ENCODE measurements around the gene RBBP8NL. TPM values are rescaled to one million over a fixed set of nuclear protein-coding genes. Genes with fewer than 3 reads are reported as not detected.

RBBP8NL gene
- total and polyA plus RNA-seq, 2 of the 8 experiments (the other 6 are each of a cell fraction or from before 2014, with no cell fraction given) = 0.43 to 0.48 TPM

DNA sequence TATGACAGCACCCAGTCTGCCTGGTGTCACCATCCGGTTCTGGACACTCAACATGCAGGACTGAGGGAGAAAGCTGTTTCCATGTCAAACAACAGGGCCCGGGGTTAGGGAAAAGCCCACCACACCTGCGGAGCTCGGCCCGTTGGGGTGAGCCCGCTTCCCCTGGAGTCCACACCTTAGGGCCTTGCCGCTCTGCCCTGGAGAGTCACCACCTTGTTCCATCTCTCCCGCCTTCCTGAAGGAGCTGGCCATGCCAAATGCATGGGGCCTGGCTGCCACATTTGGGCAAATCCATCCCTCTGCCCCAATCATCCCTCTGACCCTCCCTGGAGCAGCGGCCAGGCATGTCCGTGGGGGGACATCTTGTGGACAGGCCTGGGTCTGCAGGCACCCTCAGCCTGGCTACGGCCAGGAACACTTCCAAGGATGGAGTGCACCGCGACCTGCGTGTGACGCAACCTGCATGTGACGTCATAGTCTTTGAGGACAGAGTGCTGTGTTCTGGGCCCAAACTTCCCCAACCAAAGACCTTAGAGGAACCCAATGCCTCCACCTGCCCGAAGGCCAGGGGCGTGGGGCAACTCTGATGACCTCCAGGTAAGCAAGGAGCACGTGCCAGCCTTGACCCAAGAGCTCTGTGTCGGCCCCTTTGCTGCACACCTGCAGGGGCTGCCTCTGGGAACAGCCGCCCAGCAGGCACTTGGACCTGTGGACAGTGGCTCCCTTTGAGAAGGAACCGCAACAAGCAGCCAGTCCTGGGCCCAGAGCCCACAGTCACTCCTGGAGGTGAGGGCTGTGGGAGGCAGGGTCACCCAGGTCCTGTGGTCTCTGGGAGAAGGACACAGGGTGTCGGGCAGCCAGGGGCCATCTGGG is 22.0 kb downstream of the RBBP8NL start:
- Histone ChIP-seq H2AK5ac (ENCODE audit: low read depth, low read length) (no peak overlapping the region), H3K79me1 (ENCODE audit: low read depth, low read length) (no peaks in the 10 kb centered on the region; the same call in 1 of the 2 replicates), H3K4ac (replicated peaks; ENCODE audit: insufficient read length, low read depth, low read length) (no peak overlapping the region), H3K36me3 (ENCODE audit: control insufficient read depth in 2 of 4, insufficient read depth in 4 of 4, low read length in 3 of 4) (no peaks in the 10 kb centered on the region), H4K20me1 (replicated peaks in 1 of 2; ENCODE audit: control insufficient read depth in 1 of 2, insufficient read depth in 2 of 2, low read length in 2 of 2) (peaks cover 0 to 22% of the 10 kb centered on the region in 2 experiments), H3K9me3 (ENCODE audit: insufficient read depth in 2 of 2, low read depth in 1 of 2, low read length in 1 of 2) (no peaks in the 10 kb centered on the region), H3K27ac (ENCODE audit: low read depth, low read length) (no peak overlapping the region), H4K5ac (ENCODE audit: insufficient read length, low read depth, low read length) (no peak overlapping the region), H3K4me3 (ENCODE audit: extremely low read depth in 1 of 4, insufficient read depth in 2 of 4, low read depth in 3 of 4, low read length in 4 of 4) (no peak overlapping the region), H2BK5ac (ENCODE audit: low read depth, low read length) (0 out of 2 replicates have a peak overlapping the region, but pooled peaks have one; percentile 13), H3K18ac (ENCODE audit: extremely low read depth, low read length) (no peak overlapping the region), H4K8ac (ENCODE audit: extremely low read depth, insufficient read depth, low read length) (no peak overlapping the region), H3K23me2 (ENCODE audit: low read depth, low read length) (no peaks in the 10 kb centered on the region; the same call in 1 of the 2 replicates), H2BK20ac (ENCODE audit: low read length) (no peak overlapping the region), H3K4me1 (replicated peaks in 1 of 4; ENCODE audit: control insufficient read depth in 3 of 4, insufficient read depth in 4 of 4, low read length in 3 of 4) (peaks cover 0 to 28% (median 11%) of the 10 kb centered on the region in 4 experiments; a peak in 6 of 7 replicates), H2BK120ac (replicated peaks; ENCODE audit: low read depth, low read length) (no peak overlapping the region), H3K79me2 (ENCODE audit: control insufficient read depth in 1 of 2, insufficient read depth in 2 of 2, low read length in 2 of 2) (no peaks in the 10 kb centered on the region; a peak in 1 of 4 replicates), H2AFZ (ENCODE audit: low read length) (no peak overlapping the region), H3K27me3 (replicated peaks in 1 of 4; ENCODE audit: control insufficient read depth in 3 of 4, extremely low read depth in 1 of 4, insufficient read depth in 3 of 4, low read length in 3 of 4) (peaks cover 0 to 8% (median 1%) of the 10 kb centered on the region in 4 experiments; a peak in 2 of 7 replicates), H2BK15ac (ENCODE audit: low read length) (0 out of 2 replicates have a peak overlapping the region, but pooled peaks have one; percentile 72), H3K4me2 (ENCODE audit: insufficient read depth in 1 of 2, low read depth in 2 of 2, low read length in 2 of 2) (no peak overlapping the region; a peak in 1 of 4 replicates), H3K23ac (ENCODE audit: insufficient read length) (no peak overlapping the region), H2BK12ac (ENCODE audit: low read depth, low read length) (no peak overlapping the region), H3K14ac (ENCODE audit: insufficient read length) (no peak overlapping the region), H4K91ac (replicated peaks; ENCODE audit: insufficient read length, low read length) (no peak overlapping the region), H3K56ac (replicated peaks; ENCODE audit: insufficient read length, low read depth, low read length) (no peak overlapping the region), H3K9ac (replicated peaks in 1 of 4; ENCODE audit: extremely low read depth in 1 of 4, low read depth in 3 of 4, low read length in 3 of 4) (no peak overlapping the region)
- FAIRE-seq = no peak
- TF ChIP-seq, protein P1, sequence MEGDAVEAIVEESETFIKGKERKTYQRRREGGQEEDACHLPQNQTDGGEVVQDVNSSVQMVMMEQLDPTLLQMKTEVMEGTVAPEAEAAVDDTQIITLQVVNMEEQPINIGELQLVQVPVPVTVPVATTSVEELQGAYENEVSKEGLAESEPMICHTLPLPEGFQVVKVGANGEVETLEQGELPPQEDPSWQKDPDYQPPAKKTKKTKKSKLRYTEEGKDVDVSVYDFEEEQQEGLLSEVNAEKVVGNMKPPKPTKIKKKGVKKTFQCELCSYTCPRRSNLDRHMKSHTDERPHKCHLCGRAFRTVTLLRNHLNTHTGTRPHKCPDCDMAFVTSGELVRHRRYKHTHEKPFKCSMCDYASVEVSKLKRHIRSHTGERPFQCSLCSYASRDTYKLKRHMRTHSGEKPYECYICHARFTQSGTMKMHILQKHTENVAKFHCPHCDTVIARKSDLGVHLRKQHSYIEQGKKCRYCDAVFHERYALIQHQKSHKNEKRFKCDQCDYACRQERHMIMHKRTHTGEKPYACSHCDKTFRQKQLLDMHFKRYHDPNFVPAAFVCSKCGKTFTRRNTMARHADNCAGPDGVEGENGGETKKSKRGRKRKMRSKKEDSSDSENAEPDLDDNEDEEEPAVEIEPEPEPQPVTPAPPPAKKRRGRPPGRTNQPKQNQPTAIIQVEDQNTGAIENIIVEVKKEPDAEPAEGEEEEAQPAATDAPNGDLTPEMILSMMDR (IDR thresholded peaks at IDR 0.05; ENCODE audit: control extremely low read depth in 1 of 3, insufficient read depth in 1 of 3, low read depth in 1 of 3, low read length in 3 of 3) = peak in 2 of 3 experiments; percentile 62 to 86; a peak in 3 of 4 replicates
- TF ChIP-seq CREB1 (IDR thresholded peaks at IDR 0.05) = 0 out of 2 replicates have a peak, but pooled peaks have one; percentile 22
- TF ChIP-seq SIX5 (IDR thresholded peaks at IDR 0.05; ENCODE audit: low read depth, low read length) = no peak
- peak; percentile 66 to 76 for TF ChIP-seq RAD21 (IDR thresholded peaks at IDR 0.05 in 1 of 2, conservative IDR thresholded peaks at IDR 0.05 in 1 of 2; ENCODE audit: low read depth in 2 of 2, low read length in 2 of 2)
- peak; percentile 91 for TF ChIP-seq CEBPB (IDR thresholded peaks at IDR 0.05; ENCODE audit: low read depth, low read length)
- no peak for TF ChIP-seq CHD2 (IDR thresholded peaks at IDR 0.05; ENCODE audit: low read length)
- no peak for TF ChIP-seq NANOG (IDR thresholded peaks at IDR 0.05; ENCODE audit: insufficient read depth, low read depth, low read length, poor library complexity, severe bottlenecking)
- POLR2A ChIA-PET (ENCODE audit: partially characterized antibody) = interaction anchor here (0.6 to 7.7 kb wide), 8 partner anchors 9 to 83 kb away, joined by 3 to 105 read pairs (median 4); partner anchors contain the start of genes LAMA5 and RPS21
- DNase-seq (ENCODE audit: low read depth in 1 of 2, low spot score in 2 of 2) = no peak
- CTCF ChIA-PET (ENCODE audit: partially characterized antibody) = interaction anchor here (0.7 to 7.6 kb wide), 17 partner anchors 9 to 399 kb away, joined by 3 to 103 read pairs (median 3); partner anchors contain the start of genes OGFR and RPS21
- 85% methylated on average over 22 of the region's 23 CpGs; no CpG with 5 or more reads in 1 of the 2 experiments for WGBS, 2 experiments (ENCODE audit: extremely low coverage in 1 of 2, insufficient coverage in 1 of 2, insufficient read length in 1 of 2, insufficient replicate concordance in 2 of 2, low coverage in 1 of 2, low lambda C conversion rate in 2 of 2, missing lambda C conversion rate in 1 of 2)

All from H1 (cell line).